Embryonic facial prominence (tissue), 1 donor: ENCODE results near the gene IL18BP.

Experiments used
- DNase-seq: peaks from one replicate; pipeline ENCODE4 v3.0.0-alpha.2; 2016; ENCODE audit errors: extremely low spot score

The IL18BP gene

DNA sequence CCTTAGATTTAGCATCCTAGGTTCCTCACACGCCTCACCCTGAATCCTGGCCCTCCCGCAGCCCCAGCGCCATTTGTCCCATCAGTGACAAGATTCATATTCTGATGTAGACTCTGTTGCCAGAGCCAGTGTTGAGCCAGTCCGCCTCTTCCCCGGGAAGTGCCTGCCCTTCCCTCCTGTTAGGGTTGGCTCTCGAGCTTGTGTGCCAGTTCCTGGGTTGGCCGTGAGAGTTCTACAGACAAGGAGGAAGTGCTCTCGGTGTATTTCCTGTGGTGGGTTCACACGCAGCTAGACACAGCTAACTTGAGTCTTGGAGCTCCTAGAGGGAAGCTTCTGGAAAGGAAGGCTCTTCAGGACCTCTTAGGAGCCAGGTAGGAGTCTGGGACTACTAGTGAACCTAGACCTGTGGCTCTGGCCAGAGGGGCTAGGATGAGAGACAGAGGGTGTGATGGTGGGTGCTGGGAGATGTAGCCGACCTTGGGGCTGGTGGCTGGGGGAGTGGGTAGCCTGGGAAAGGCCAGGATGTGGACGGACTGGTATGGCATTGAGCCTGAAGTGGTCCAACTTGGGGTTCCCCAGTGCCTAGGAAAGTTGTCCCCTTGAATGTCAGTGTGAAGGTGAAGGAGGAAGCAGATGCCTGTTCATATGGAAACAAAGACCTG lies at the start of gene IL18BP:
TSS of gene IL18BP (plus strand) at position 261 of the 662 bp plus-strand sequence. CDS start 1,076 bp downstream, outside the sequence.
- no peak for DNase-seq

DNA sequence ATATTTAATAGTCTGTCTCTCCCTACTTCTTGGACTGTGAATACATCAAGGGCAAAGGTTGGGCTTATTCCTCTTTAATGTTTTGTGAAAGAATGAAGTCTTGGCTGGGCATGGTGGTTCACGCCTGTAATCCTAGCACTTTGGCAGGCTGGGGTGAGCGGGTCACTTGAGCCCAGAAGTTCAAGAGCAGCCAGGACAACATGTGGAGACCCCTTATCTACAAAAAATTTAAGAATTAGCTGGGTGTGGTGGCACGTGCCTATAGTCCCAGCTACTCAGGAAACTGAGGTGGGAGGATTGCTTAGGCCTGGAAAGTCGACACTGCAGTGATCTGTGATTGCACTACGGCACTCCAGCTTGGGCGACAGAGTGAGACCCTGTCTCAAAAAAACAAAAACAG lies 49.7 kb upstream of the IL18BP start:
- no peak for DNase-seq

DNA sequence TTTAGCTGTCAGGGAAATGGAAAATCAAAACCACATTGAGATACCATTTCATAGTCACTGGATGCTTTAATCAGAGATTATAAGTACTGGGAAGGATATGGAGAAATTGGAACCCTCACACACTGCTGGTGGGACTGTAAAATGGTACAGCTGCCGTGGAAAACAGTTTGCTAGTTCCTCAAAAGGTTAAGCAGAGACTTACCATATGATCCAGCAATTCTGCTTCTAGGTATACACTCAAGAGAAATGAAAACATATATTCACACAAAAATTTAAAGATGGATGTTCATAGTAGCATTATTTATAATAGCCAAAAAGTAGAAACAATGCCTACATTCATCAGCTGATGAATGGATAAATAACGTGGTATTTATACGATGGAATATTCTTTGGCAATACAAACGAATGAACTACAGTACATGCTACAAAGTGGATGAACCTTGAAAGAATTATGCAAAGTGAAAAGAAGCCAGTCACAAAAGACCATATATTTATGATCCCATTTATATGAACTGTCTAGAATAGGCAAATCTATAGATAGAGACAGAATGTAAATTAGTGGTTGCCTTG lies 46.9 kb upstream of the IL18BP start:
- DNase-seq: no peak

DNA sequence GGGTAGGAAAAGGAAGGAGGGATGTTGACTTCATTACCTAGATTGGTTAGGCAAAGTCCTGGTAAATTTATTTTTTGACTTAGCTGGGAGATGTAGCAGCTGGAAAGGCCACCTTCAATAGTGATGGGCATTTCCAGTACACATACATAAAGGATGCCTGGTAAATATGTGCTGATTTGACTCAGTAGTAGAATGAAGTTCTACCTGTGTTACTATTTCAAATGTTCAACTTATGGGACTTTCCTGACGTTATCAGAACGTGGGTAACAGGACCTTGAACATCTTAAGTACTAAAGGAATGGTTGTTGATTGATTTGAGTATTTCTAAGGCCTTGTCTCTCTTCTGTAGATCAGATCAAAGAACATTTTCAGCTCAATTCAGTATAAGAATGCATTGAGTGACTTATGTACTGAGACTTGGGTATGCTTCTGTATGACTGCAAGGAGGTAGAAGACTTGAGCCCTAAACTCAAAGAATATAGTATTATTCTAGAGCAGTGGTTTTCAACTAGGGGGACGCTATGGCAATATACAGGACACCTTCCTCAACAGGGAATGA lies 42.7 kb upstream of the IL18BP start:
- DNase-seq: no peak

DNA sequence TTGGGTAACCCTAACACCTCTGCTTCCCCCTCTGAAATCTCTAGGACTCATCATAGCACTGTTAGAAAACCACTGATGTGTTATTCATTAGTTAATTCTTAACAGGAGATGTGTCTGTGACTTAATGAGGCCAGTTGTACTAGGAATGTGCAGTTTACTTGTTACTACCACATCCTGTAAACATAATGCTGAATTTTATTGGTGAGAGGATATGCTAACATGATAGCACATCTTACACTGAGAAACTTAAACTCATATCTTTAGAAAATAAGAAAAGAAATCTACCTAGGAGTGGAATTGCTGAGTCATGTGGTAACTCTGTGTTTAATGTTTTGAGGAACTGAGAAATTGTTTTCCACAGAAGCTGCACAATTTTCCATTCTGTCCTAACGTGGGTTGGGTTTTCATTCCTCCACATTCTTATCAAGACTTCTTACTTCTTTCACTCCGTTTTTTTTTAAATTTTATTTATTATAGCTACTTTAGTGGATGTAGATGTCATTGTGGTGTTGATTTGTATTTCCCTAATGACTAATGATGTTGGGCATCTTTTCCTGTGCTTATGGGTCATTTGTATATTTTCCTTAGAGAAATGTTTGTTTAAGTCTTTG lies 36.2 kb upstream of the IL18BP start:
- no peak for DNase-seq

DNA sequence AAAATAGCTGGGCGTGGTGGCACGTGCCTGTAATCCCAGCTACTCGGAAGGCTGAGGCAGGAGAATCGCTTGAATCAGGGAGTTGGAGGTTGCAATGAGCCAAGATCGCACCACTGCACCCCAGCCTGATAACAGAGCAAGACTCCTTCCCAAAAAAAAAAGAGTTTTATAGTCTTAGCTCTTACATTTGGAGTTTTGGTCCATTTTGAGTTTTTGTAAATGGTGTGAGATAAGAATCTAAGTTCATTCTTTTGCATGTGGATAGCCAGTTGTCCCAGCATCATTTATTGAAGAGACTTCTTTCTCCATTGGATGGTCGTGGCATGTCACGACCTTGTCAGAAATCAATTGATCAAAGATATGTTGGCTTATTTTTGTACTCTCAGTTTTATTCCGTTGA lies 35.2 kb upstream of the IL18BP start:
- no peak for DNase-seq

DNA sequence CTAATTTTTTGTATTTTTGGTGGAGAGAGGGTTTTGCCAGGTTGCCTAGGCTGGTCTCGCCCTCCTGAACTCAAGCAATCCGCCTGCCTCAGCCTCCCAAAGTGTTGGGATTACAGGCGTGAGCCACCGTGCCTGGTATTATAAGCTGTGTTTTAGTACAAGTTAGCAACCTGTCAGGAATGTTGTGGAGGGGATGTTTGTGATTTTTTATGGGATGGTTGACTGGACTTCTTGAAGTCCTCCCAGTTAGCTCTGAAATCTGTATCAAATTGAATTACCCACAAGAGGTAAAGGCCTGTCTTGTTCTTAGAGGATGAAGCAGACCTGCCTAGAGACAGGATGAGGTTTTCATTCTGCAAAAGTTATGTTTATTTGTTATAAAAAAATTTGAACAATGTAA lies 34.1 kb upstream of the IL18BP start:
- DNase-seq: no peak

DNA sequence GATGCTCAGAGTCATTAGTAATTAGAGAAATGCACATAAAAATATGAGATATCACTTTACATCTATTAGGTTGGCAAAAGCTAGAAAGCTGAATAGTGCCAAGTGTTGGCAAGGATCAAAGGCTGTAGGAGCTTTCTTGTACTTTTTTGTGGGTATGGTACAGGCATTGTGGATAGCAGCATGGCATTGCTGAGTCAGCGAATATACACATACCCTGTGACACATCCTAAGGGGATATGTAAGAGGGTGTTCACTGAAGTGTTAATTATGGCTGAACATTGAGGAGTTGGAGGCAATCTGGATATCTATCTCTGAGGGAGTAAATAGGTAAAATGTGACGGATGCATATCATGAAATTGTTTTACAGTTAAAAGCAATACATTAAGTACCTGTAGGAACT lies 27.0 kb upstream of the IL18BP start:
- no peak for DNase-seq

DNA sequence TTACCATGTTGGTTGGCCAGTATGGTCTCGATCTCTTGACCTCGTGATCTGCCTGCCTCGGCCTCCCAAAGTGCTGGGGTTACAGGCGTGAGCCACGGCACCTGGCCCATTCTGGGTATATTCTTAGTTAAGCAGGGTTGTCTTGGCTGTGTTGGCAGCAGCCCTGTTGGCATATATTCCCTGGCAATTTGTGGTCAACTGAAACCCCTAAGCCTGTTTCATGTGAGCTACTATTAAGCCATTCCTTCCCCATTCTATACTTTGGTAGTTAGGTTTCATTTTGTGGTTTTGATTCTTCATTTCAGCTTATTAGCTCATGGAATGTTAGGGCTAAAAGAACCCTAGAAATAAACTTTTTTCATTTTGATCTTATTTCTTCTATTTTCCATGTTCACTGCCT lies 22.2 kb upstream of the IL18BP start:
- no peak for DNase-seq

DNA sequence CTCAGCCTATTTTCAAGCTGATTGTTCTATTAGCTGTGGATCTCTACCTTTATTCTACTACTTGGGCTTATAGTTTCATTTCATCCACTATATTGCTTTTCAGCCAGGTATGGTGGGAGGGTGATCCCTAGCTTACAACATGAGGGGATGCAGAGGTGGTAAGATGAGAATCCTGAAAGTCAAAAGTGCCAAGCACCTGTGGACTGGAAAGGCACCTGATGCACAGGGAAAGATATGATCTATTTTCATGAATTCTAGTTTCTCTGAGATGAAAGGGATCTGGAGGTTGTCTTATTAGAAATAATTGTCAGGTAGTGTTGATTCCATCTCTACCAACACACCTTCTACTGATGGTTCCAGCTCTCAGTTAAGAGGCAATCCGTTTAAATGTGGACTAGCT lies 21.6 kb upstream of the IL18BP start:
- no peak for DNase-seq

DNA sequence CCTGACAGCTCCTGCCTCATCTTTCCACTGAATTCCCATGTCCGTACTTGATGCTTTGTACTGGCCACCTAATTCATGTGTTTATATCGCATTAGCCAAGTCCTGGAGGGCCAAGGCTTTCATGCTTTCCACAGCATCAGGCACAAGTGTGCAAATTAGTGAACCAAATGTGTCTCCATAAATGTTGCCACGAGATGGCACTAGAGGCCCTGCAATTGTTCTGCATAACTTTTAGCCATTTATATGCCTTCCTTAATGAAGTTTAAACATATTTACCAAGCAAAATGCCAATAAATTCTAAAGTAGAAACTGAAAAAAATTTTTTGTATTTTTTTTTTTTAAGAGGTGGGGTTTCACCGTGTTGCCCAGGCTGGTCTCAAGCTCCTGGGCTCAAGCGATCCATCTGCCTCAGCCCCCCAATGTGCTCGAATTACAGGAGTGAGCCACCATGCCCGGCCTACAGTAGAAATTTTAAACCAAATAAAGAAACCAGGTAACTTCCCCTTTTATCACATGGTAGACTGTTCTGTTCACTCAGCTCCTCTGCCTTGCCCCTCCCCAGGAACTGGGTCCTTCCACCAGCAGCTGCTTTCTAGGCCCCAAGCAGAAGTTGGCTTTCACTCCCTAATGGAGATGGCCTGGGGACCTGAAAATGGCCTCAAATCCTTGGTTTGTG lies 20.8 kb upstream of the IL18BP start:
- DNase-seq: no peak

DNA sequence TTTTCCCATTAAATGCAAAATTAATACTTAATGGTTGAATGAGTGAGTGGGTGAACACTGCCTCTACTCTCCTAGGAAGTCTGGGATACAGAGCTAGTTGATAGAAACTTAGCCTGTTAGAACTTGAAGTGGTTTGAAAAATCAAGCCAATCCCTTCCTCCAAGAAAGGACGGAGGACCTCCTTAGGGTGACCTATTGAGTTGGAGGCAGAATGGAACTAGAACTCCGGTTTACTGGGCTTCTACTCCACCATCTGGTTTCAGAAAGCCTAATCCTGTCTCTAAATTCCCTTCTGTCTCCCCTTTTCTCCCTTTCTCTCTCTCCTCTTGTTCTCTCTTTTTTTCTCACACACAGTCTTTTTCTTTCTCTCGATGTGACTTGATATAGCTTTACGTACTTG lies 19.6 kb upstream of the IL18BP start:
- DNase-seq: no peak

DNA sequence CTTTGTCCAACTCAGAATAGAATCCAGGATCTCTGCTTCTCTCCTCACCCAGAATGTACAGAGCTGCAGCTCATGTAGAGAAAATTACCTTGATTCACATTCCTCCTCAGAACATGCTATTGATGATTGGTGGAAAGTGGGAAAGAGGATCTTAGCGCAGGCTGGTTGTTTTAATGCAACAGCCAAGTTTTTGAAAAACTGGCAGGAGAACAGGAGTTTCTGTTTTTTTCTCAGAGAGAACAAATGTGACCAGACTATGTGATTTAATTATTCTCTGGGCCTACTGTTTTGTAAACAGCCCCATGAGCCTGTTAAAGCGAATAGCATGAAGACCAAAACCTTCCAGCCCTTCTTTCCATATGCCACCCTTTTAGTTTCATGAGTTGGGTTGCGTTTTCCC lies 19.1 kb upstream of the IL18BP start:
- DNase-seq: no peak

DNA sequence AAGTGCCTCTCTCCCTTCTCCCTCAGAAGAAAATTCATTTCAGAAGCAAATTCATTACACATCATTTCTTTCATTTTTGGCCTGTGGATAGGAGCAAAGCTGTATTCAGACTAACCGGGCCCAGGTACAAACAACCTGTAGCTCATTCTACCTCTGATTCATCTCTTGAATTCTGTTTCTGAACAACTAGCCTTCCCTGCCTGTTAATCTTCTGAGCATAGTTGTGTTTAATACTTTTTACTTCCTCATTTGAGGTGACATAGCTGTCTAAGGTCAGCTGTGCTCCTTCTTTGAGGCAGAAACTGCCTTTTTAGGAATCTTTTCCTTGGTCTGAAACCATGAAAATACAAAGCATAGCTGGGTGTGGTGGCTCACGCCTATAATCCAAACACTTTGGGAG lies 12.6 kb upstream of the IL18BP start:
- DNase-seq: no peak

DNA sequence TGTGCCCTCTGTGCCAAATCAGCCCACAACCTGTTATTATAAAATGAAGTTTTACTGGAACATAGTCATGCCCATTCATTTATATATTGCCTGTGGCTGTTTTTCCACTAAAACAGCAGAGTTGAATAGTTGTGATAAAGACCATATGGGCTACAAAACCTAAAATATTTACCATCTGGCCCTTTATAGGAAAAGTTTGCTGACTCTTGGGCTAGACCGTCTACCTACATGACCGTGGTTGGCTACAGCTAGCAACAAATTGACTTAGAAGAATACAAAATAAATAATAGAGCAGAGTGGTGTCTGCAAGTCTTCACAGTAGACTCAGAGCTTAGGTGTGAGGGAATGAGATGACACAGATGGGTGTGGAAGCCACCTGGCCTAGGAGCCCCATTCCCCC lies 11.2 kb upstream of the IL18BP start:
- DNase-seq: no peak

DNA sequence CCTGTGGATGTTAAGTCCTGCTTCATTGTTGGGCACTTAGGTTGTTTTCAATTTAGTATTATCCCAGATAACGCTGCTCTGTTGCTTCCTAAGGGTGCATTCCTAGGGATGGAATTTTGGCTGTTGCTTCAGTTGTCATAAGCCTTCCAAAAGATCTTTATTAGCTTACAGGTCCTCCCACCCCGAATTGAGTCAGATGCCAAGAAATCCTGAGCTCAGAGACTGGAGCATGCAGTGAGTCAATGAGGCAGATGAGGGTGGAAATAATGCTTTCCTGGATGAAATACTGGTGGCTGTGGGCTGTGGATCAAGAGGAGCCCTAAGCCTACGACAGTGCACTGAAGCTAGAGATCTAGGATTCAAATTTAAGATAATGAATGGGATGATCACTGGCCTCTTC lies 10.7 kb upstream of the IL18BP start:
- DNase-seq: no peak

DNA sequence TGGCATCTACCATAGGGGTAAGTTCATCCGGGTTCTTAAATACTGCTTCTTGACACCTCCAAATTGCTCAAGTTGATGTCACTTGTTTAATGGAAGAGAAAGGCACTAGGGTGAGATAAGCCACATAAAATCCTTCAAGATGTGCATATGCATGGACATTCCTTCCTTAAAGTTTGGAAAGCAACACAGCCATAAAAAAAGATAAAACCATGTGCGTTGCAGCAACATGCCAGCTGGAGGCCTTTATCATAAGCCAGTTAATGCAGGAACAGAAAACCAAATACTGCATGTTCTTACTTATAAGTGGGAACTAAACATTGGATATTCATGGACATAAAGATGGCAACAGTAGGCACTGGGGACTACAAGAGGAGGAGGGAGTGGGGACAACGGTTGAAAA lies 8.0 kb upstream of the IL18BP start:
- DNase-seq: no peak

DNA sequence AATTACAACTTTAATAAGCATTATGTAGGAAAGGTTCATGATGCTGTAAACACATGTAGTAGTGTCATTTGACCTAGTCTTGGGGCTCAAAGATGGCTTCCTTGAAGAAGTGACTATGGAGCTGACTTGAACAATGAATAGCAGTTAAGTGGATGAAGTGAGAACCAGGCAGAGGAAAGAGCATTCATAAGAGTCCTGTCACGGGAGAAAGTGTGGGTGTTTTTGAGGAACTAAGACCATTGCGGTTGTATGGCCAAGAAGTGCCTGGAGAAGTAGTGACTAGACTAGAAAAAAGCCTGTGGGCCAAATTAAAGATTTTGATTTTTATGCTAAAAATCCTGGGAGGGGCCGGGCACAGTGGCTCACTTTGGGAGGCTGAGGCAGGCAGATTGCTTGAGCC lies 7.2 kb upstream of the IL18BP start:
- no peak for DNase-seq

DNA sequence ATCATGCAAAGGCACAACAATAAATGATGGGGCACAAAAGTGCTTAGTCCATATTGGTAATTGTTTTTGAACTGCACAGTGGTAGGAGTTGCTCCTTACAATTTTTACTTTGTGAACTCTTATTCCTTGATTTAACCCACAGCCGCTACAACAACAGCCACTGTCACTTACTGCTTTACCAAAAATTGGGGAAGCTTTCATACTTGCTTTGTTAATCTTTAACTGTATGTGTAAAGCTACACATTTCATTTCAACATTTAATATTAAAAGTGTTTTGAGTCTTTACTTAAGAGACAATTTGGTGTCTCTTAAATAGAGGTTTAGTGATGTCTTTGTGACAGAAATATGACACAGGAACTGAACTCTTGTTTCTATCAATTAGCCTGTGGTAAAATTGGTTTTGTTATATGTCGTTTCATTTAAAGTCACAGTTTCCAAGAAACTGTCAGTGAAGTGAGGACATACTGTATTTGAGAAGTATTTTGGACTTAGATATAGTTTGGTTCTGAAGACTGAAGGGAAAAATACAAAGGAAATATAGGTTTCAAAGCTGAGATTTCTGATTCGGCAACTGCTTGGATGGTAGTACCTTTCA lies 6.5 kb upstream of the IL18BP start:
- no peak for DNase-seq

DNA sequence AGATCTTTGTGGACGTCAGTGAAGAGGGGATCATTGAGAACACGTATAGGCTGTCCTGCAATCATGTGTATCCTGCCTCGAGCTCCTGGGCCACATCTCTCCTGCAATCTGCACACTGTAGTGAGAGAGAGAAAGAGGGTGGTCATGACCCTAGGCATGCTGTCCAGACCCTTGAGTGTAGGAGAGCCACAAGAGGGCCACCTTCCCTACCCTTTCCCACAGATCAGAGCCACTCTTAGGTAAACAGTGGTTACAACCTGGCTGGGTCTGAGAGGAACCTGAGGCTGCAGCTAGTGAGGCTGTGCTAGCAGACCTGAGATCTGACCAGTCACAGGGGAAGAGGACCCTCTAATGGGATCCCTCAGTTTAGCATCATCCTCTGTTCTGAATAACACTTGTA lies 3.9 kb upstream of the IL18BP start:
- DNase-seq: no peak

DNA sequence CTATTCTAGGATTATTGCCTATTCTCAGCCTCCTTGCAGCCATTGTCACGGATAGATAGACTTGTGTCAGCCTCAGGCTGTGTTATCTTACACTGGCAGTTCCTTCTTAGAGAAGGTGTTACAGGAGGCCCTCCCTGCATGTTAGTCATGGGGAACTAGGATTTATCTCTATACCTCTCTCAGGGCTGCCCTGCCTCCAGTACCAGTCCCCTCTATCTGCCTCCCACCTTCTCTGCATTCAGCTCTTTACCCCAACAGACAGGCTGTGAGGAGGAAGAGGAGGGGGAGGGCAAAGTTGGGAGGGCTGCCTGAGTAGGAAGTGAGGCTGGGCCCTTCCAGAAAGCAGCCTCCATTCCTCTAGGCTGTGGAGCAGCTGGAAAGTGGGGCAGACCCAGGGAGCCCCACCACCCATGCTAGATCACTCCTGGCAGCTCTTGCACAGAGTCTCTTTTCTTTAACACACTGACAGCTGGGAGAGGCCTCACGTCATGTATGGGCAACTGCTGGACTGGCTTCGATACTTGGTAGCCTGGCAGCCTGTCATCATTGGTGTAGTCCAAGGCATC lies 2.9 kb upstream of the IL18BP start:
- DNase-seq: no peak

DNA sequence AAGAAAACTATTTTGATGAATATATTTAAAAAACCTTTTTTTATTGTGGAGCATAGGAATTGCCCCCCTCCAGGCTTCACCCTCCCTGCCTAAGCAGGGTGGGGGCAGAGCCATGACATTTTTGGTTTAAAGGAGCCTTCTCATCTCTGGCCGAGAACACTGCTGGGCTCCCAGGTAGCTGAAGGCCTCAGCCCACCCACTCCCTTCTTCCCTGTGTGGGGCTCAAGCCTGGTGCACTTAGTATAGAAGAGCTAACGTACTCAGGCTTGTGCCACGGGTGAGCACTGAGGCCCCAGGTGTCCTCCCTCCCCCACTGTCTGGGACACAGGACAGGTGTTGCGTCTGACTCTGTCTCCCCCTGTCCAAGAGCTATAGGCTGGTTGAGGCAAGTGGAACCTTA lies 2.2 kb upstream of the IL18BP start:
- DNase-seq: no peak
